HepG2 (cell line): ENCODE results near the gene MIGA2. TPM values are rescaled to one million over a fixed set of nuclear protein-coding genes. Genes with fewer than 3 reads are reported as not detected.

Experiments used
- CREB1 ChIP-seq, 2 experiments: fragments of 450-650 bp in 1 of 2; IDR thresholded peaks; 2 replicates each; pipeline ENCODE4 v1.6.1; 2016 to 2017; ENCODE audit warnings: control low read depth in 1 of 2, mild to moderate bottlenecking in 1 of 2, missing compliant biosample characterization in 1 of 2, missing genetic modification characterization in 1 of 2
- CREM ChIP-seq, 2 experiments: sonication (generic) in 1 of 2; formaldehyde crosslinking in 1 of 2; IDR thresholded peaks; 2 replicates each; pipeline versions ENCODE4 v1.4.0 to v1.6.1; 2016 to 2020; ENCODE audit warnings: antibody characterized with exemption in 1 of 2, mild to moderate bottlenecking in 1 of 2, missing genetic modification reagents in 1 of 2
- GATAD1 ChIP-seq: IDR thresholded peaks from 2 replicates; pipeline ENCODE4 v1.6.1; 2016; ENCODE audit warnings: missing genetic modification reagents, missing compliant biosample characterization
- HNRNPL ChIP-seq: fragments of 200-400 bp; formaldehyde crosslinking; IDR thresholded peaks from 2 replicates; pipeline ENCODE4 v1.6.1; 2017; ENCODE audit warnings: mild to moderate bottlenecking, low read depth, low read length
- IRF1 ChIP-seq: sonication (generic); formaldehyde crosslinking; IDR thresholded peaks from 2 replicates; pipeline ENCODE4 v1.4.0; 2020; ENCODE audit warnings: low read depth, mild to moderate bottlenecking, missing genetic modification reagents
- IRX3 ChIP-seq: sonication (generic); formaldehyde crosslinking; IDR thresholded peaks from 2 replicates; pipeline ENCODE4 v1.8.1; 2023; ENCODE audit warnings: mild to moderate bottlenecking, low read depth, missing genetic modification reagents, borderline replicate concordance
- KDM6A ChIP-seq: IDR thresholded peaks from 2 replicates; pipeline ENCODE4 v1.6.1; 2016; ENCODE audit warnings: low read depth
- MIER3 ChIP-seq: IDR thresholded peaks from 2 replicates; pipeline ENCODE4 v1.6.1; 2016; ENCODE audit warnings: missing compliant biosample characterization, borderline replicate concordance
- NFIC ChIP-seq: IDR thresholded peaks from 2 replicates; pipeline ENCODE4 v1.6.1; 2012; ENCODE audit warnings: mild to moderate bottlenecking, low read length, inconsistent platforms
- NR2F6 ChIP-seq, 2 experiments: IDR thresholded peaks; 2 replicates each; pipeline ENCODE4 v1.6.1; 2016; ENCODE audit warnings: antibody characterized with exemption in 1 of 2, mild to moderate bottlenecking in 1 of 2
- RAD21 ChIP-seq: fragments of 450-650 bp; formaldehyde crosslinking; IDR thresholded peaks from 2 replicates; pipeline ENCODE4 v1.5.0; 2020; ENCODE audit warnings: mild to moderate bottlenecking
- SATB2 ChIP-seq: sonication (generic); formaldehyde crosslinking; IDR thresholded peaks from 2 replicates; pipeline ENCODE4 v1.5.0; 2020; ENCODE audit warnings: missing genetic modification reagents
- SOX13 ChIP-seq, 3 experiments: fragments of 450-650 bp in 1 of 3; sonication (generic) in 1 of 3; formaldehyde crosslinking in 1 of 3; IDR thresholded peaks in 2 of 3; conservative IDR thresholded peaks in 1 of 3; 2 replicates each; pipeline versions ENCODE4 v1.5.0 to v1.6.1; 2016 to 2020; ENCODE audit warnings: antibody characterized with exemption in 1 of 3, mild to moderate bottlenecking in 1 of 3, missing compliant biosample characterization in 1 of 3, missing genetic modification reagents in 1 of 3, moderate library complexity in 1 of 3
- ZNF101 ChIP-seq: sonication (generic); formaldehyde crosslinking; IDR thresholded peaks from 2 replicates; pipeline ENCODE4 v1.4.0; 2020; ENCODE audit warnings: mild to moderate bottlenecking, low read depth, missing genetic modification reagents, borderline replicate concordance
- ZNF572 ChIP-seq: sonication (generic); formaldehyde crosslinking; IDR thresholded peaks from 2 replicates; pipeline ENCODE4 v1.5.1; 2020; ENCODE audit warnings: mild to moderate bottlenecking, missing genetic modification reagents
- ZNF770 ChIP-seq: sonication (generic); formaldehyde crosslinking; IDR thresholded peaks from 2 replicates; pipeline ENCODE4 v1.5.0; 2020; ENCODE audit warnings: mild to moderate bottlenecking, missing genetic modification reagents
- polyA plus RNA-seq, 8 experiments: library from polyadenylated mRNA; depleted of rRNA in 3 of 8; stranded (reverse) in 7 of 8; unstranded in 1 of 8; fragments of >200 nt; fragmentation: Illumina TruSeq in 4 of 8; extraction: Trizol in 4 of 8; gene quantifications; 2 replicates each; pipeline versions ENCODE4 v1.2.1 to v1.2.3, GENCODE V29; 2011 to 2016; ENCODE audit warnings: low read depth in 4 of 8, missing spikeins in 1 of 8, mixed read lengths in 1 of 8; ENCODE audit not compliant: insufficient read depth in 1 of 8
- total RNA-seq, 5 experiments: library from RNA; depleted of rRNA; stranded (reverse); fragments of >200 nt; fragmentation: Illumina TruSeq; extraction: Trizol; gene quantifications; 2 replicates each; pipeline ENCODE4 v1.2.3, GENCODE V29; 2016; ENCODE audit warnings: low read depth in 1 of 5
- TF ChIP-seq, protein P1 (sequence below): sonication (generic); formaldehyde crosslinking; IDR thresholded peaks from 2 replicates; pipeline ENCODE4 v1.4.0; 2020; ENCODE audit warnings: missing genetic modification reagents
- TF ChIP-seq, protein P2 (sequence below): IDR thresholded peaks from 2 replicates; pipeline ENCODE4 v1.6.1; 2016; ENCODE audit warnings: mild to moderate bottlenecking
- TF ChIP-seq, protein P3 (sequence below): IDR thresholded peaks from 2 replicates; pipeline ENCODE4 v1.6.1; 2016

Gene MIGA2
- total and polyA plus RNA-seq, 2 of the 13 experiments (the other 11 are each of a cell fraction or from before 2014, with no cell fraction given) = 10.8 to 17.1 TPM

- TF ChIP-seq, protein P1, sequence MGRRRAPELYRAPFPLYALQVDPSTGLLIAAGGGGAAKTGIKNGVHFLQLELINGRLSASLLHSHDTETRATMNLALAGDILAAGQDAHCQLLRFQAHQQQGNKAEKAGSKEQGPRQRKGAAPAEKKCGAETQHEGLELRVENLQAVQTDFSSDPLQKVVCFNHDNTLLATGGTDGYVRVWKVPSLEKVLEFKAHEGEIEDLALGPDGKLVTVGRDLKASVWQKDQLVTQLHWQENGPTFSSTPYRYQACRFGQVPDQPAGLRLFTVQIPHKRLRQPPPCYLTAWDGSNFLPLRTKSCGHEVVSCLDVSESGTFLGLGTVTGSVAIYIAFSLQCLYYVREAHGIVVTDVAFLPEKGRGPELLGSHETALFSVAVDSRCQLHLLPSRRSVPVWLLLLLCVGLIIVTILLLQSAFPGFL = 0 out of 2 replicates have a peak, but pooled peaks have one; percentile 46
- peak; percentile 95 for TF ChIP-seq ZNF572 (CRISPR knock-in tag)
- no peak for TF ChIP-seq KDM6A (CRISPR knock-in tag)
- peak; percentile 56; the same call in 1 of the 2 replicates for TF ChIP-seq RAD21
- TF ChIP-seq IRF1 (CRISPR knock-in tag) = no peak
- TF ChIP-seq SOX13 (IDR thresholded peaks at IDR 0.05) = 0 out of 2 replicates have a peak, but pooled peaks have one; percentile 20
- no peak; a peak in 1 of 4 replicates for TF ChIP-seq SOX13 (CRISPR knock-in tag; conservative IDR thresholded peaks at IDR 0.05 in 1 of 2, IDR thresholded peaks at IDR 0.05 in 1 of 2)
- TF ChIP-seq, protein P2, sequence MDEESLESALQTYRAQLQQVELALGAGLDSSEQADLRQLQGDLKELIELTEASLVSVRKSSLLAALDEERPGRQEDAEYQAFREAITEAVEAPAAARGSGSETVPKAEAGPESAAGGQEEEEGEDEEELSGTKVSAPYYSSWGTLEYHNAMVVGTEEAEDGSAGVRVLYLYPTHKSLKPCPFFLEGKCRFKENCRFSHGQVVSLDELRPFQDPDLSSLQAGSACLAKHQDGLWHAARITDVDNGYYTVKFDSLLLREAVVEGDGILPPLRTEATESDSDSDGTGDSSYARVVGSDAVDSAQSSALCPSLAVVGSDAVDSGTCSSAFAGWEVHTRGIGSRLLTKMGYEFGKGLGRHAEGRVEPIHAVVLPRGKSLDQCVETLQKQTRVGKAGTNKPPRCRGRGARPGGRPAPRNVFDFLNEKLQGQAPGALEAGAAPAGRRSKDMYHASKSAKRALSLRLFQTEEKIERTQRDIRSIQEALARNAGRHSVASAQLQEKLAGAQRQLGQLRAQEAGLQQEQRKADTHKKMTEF (CRISPR knock-in tag) = peak; percentile 66; the same call in 1 of the 2 replicates
- TF ChIP-seq CREM (IDR thresholded peaks at IDR 0.05) = peak; percentile 35; the same call in 1 of the 2 replicates
- no peak for TF ChIP-seq CREM (CRISPR knock-in tag; IDR thresholded peaks at IDR 0.05)
- no peak for TF ChIP-seq NFIC
- no peak for TF ChIP-seq ZNF101 (CRISPR knock-in tag)
- TF ChIP-seq SATB2 (CRISPR knock-in tag) = no peak
- TF ChIP-seq MIER3 (CRISPR knock-in tag) = peak; percentile 48; the same call in 1 of the 2 replicates
- TF ChIP-seq CREB1 (IDR thresholded peaks at IDR 0.05) = peak; percentile 67
- peak; percentile 65 for TF ChIP-seq CREB1 (CRISPR knock-in tag; IDR thresholded peaks at IDR 0.05)
- no peak for TF ChIP-seq IRX3
- no peak for TF ChIP-seq ZNF770 (CRISPR knock-in tag)
- TF ChIP-seq HNRNPL = peak; percentile 41; the same call in 1 of the 2 replicates
- TF ChIP-seq, protein P3, sequence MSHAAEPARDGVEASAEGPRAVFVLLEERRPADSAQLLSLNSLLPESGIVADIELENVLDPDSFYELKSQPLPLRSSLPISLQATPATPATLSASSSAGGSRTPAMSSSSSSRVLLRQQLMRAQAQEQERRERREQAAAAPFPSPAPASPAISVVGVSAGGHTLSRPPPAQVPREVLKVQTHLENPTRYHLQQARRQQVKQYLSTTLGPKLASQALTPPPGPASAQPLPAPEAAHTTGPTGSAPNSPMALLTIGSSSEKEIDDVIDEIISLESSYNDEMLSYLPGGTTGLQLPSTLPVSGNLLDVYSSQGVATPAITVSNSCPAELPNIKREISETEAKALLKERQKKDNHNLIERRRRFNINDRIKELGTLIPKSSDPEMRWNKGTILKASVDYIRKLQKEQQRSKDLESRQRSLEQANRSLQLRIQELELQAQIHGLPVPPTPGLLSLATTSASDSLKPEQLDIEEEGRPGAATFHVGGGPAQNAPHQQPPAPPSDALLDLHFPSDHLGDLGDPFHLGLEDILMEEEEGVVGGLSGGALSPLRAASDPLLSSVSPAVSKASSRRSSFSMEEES (CRISPR knock-in tag) = peak; percentile 70; the same call in 1 of the 2 replicates
- TF ChIP-seq NR2F6 (IDR thresholded peaks at IDR 0.05) = no peak
- TF ChIP-seq NR2F6 (CRISPR knock-in tag; IDR thresholded peaks at IDR 0.05) = no peak
- TF ChIP-seq GATAD1 = peak; percentile 77
Measured at GRCh38 chr9:129036241-129036922, at the start of gene MIGA2 (continued).
